ENCODE results near the gene RBM26.

Gene RBM26

DNA sequence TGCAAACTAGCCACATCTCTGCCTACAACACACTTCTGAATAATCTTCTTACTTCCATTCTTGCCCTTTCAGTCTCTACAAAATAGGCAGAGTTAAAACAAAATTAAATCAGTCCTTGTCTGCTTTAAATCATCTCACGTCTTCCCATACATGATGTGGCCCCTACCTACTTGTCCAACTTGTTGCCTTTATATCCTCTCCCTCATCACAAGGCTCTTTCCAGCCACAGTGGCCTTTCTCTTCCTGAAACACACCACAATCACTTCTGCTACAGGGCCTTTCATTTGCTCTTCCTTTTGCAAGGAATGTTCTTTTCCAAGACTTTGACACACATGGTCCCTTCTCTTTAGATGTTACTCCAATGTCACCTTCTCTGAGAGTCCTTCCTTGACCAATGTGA, 1.7 kb downstream of the RBM26 start:
- peak overlapping the region; percentile 85 for H3K4me3 ChIP-seq (ENCODE audit: low read depth, low read length)
- in situ Hi-C loops (cut with HindIII; ENCODE audit: low sequenced_read_pairs): no loop called here
- TF ChIP-seq, protein P1, sequence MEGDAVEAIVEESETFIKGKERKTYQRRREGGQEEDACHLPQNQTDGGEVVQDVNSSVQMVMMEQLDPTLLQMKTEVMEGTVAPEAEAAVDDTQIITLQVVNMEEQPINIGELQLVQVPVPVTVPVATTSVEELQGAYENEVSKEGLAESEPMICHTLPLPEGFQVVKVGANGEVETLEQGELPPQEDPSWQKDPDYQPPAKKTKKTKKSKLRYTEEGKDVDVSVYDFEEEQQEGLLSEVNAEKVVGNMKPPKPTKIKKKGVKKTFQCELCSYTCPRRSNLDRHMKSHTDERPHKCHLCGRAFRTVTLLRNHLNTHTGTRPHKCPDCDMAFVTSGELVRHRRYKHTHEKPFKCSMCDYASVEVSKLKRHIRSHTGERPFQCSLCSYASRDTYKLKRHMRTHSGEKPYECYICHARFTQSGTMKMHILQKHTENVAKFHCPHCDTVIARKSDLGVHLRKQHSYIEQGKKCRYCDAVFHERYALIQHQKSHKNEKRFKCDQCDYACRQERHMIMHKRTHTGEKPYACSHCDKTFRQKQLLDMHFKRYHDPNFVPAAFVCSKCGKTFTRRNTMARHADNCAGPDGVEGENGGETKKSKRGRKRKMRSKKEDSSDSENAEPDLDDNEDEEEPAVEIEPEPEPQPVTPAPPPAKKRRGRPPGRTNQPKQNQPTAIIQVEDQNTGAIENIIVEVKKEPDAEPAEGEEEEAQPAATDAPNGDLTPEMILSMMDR (IDR thresholded peaks at IDR 0.05; ENCODE audit: low read depth, low read length, missing control alignments): no peak
- DNase-seq (ENCODE audit: low read depth): no peak

- in situ Hi-C loops (cut with HindIII; ENCODE audit: low sequenced_read_pairs): no loop called here
- TF ChIP-seq, protein P1 (IDR thresholded peaks at IDR 0.05; ENCODE audit: low read depth, low read length, missing control alignments): no peak
- no peak overlapping the region for H3K4me3 ChIP-seq (ENCODE audit: low read depth, low read length)
- DNase-seq (ENCODE audit: low read depth): no peak
Measured at GRCh38 chr13:79403113-79403512, 2.9 kb downstream of the RBM26 start.

- TF ChIP-seq, protein P1 (IDR thresholded peaks at IDR 0.05; ENCODE audit: low read depth, low read length, missing control alignments): no peak
- H3K4me3 ChIP-seq (ENCODE audit: low read depth, low read length): no peak overlapping the region
- in situ Hi-C loops (cut with HindIII; ENCODE audit: low sequenced_read_pairs): no loop called here
- DNase-seq (ENCODE audit: low read depth): no peak
Measured at GRCh38 chr13:79402679-79403078, 3.4 kb downstream of the RBM26 start.

- H3K4me3 ChIP-seq (ENCODE audit: low read depth, low read length): no peak overlapping the region
- TF ChIP-seq, protein P1 (IDR thresholded peaks at IDR 0.05; ENCODE audit: low read depth, low read length, missing control alignments): no peak
- no peak for DNase-seq (ENCODE audit: low read depth)
- in situ Hi-C loops (cut with HindIII; ENCODE audit: low sequenced_read_pairs): no loop called here
Measured at GRCh38 chr13:79402074-79402635, 3.9 kb downstream of the RBM26 start.

DNA sequence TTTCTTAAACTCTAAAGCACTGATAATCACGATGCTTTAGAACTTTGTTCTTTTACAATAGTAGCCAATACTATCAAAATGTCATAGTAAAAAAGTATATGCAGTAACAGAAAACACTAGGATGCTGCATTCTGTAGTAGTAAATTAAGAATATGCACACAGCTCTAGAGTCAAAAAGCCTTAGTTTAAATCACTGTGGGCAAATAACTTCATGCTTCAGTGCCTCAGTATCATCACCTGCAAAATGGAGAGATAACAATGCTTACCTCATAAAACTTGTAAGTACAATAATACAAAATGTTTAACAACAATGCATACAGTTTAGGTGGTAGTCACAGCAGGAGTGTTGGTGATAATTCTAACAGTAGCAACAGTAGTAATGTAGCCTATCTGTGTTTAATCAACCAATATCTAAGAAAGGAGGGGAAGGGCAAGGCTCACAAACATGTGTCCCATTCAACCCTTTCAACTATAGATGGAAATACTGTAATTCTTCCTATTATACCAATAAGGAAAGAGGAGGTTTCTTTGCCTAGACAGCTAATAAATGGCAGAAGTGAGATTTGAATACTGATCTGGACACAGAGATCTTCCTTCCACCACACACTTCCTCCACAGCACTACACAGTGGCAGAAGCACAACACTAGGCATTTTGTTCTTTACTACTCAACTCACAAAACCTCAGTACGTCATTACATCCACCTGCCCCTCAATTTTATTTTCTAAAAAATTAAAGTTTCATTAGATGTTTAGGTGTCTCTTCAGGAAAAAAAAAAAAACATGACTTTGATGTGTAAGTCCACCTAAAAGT, 4.6 kb downstream of the RBM26 start:
- TF ChIP-seq, protein P1 (IDR thresholded peaks at IDR 0.05; ENCODE audit: low read depth, low read length, missing control alignments): no peak
- no peak for DNase-seq (ENCODE audit: low read depth)
- in situ Hi-C loops (cut with HindIII; ENCODE audit: low sequenced_read_pairs): no loop called here
- no peak overlapping the region for H3K4me3 ChIP-seq (ENCODE audit: low read depth, low read length)

GRCh38 chr13:79398915-79399314, 7.1 kb downstream of the RBM26 start:
- H3K4me3 ChIP-seq (ENCODE audit: low read depth, low read length): no peak overlapping the region
- TF ChIP-seq, protein P1 (IDR thresholded peaks at IDR 0.05; ENCODE audit: low read depth, low read length, missing control alignments): no peak
- in situ Hi-C loops (cut with HindIII; ENCODE audit: low sequenced_read_pairs): no loop called here
- no peak for DNase-seq (ENCODE audit: low read depth)
